ENCODE measurements around the gene PCIF1.

GRCh38 chr20:45896641-45897161, 37.8 kb upstream of the PCIF1 start:
- TF ChIP-seq, protein P1, sequence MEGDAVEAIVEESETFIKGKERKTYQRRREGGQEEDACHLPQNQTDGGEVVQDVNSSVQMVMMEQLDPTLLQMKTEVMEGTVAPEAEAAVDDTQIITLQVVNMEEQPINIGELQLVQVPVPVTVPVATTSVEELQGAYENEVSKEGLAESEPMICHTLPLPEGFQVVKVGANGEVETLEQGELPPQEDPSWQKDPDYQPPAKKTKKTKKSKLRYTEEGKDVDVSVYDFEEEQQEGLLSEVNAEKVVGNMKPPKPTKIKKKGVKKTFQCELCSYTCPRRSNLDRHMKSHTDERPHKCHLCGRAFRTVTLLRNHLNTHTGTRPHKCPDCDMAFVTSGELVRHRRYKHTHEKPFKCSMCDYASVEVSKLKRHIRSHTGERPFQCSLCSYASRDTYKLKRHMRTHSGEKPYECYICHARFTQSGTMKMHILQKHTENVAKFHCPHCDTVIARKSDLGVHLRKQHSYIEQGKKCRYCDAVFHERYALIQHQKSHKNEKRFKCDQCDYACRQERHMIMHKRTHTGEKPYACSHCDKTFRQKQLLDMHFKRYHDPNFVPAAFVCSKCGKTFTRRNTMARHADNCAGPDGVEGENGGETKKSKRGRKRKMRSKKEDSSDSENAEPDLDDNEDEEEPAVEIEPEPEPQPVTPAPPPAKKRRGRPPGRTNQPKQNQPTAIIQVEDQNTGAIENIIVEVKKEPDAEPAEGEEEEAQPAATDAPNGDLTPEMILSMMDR (IDR thresholded peaks at IDR 0.05; ENCODE audit: low read depth, low read length), result no peak
- no peak for TF ChIP-seq POLR2A (IDR thresholded peaks at IDR 0.05; ENCODE audit: extremely low read depth, insufficient read length)
- no peak for TF ChIP-seq MAX (IDR thresholded peaks at IDR 0.05; ENCODE audit: low read depth, low read length)
- no peak for TF ChIP-seq MYC (IDR thresholded peaks at IDR 0.05; ENCODE audit: low read depth, low read length)

All from NB4 (cell line).